GM18511 (cell line): ENCODE measurements around the gene IPMK.
"Not testable (repeated sequence)": the region's sequence is repeated elsewhere in the genome, so short reads cannot be mapped to it uniquely, and the experiment has no call there.

Source experiments
- ATAC-seq: cut with Tn5 transposase; IDR thresholded peaks from one replicate; pipeline ENCODE4 v1.9.1; 2021; ENCODE audit warnings: mild to moderate bottlenecking, moderate library complexity; ENCODE audit not compliant: unreplicated experiment

The IPMK gene

DNA sequence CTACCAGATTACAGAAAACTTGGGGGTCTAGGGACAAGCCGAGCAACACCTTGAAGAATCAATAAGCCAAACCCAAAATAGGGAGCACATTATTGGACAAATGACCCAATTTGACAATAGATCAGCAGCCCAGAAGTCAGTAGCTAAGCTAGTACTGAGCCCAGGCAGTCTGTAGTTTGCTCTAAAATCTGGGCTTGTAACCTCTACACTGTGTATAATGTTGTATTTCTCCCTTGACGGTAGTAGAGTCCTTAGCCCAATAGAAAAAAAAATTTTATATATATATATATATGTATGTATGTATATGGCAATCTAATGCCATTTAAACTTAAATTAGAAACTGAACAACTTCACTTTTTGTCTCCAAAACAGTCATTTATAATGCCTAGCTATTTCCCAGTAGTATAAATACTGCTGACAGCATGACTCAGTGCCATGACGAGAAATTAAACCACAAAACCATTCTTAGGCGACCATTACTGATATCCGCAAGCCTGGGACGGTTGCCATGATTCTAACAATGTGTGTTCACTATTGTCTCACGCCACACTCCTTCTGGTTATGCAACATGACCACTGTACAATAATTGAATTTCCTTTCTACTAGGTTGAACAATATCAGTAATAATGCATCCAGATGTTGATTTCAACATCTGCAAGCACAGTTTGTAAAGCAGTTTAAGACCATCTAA is 110.5 kb downstream of the IPMK start:
- ATAC-seq: no peak

DNA sequence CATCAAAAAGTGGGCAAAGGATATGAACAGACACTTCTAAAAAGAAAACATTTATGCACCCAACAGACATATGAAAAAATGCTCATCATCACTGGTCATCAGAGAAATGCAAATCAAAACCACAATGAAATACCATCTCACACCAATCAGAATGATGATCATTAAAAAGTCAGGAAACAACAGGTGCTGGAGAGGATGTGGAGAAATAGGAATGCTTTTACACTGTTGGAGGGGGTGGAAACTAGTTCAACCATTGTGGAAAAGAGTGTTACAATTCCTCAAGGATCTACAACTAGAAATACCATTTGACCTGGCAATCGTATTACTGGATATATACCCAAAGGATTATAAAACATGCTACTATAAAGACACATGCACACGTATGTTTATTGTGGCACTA is 111.8 kb downstream of the IPMK start:
- not testable (repeated sequence) for ATAC-seq

DNA sequence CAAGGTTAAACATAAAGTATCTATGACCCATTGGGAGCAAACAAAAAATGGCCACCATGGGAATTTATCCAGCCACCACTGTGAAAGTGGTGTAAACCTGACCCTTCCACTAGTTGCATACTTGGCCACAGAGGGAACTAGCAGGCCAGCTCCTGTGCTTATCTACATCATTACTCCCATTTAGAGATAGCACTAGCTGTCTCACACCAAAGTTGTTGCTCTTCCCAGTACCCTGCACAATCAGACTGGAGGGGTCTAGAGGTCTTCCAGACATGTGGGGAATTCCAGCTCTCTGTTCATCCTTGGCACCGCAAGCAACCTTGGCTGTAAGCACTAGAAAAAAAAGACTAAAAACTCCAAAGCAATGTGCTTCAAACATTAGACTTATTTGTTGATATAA is 113.9 kb downstream of the IPMK start:
- ATAC-seq: no peak

DNA sequence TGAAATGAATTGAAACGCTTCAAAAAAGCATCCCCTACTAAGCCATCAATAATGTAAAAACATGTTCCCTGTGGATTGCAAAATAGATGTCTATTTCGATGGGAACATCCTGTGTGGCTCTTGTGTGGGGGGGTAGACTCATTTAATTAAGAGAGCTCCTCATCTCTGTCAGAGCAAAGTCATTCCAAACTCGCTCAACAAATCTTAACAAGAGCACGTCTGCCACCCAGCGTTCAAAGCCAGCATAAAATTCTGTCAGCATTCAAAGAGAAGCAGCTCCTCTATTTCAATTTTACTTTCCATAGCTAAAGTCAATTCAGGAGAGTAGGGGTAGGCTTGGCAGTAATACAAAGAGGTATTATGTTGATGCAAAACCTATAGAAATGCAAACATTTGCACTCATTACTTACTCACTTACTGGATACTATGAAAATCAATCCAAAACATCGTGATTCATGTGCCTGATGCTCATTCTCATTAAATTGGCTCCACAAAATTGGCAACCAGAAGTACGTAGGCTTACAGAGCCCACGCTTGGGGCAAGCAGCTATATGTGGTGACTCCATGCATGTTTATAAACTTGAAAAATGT is 114.9 kb downstream of the IPMK start:
- no peak for ATAC-seq

DNA sequence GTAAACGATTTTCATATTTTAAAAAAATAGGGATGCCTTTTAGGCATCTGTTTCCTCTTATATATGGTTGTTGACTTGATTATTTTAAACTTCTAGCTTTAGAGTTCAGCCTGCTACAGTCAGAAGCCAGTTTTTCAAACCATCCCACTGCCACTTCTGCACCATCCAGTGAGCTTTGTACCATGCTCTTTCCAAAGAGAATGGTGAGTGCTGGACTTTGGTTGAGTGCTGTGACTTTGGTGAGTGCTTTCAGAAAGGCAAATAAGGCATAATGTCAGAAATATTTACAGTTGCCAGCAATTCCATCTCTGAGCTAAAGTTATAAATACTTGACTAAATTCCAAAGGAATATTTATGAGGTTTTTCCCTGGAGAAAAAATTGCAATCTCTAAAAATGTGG is 117.4 kb downstream of the IPMK start:
- ATAC-seq: no peak

DNA sequence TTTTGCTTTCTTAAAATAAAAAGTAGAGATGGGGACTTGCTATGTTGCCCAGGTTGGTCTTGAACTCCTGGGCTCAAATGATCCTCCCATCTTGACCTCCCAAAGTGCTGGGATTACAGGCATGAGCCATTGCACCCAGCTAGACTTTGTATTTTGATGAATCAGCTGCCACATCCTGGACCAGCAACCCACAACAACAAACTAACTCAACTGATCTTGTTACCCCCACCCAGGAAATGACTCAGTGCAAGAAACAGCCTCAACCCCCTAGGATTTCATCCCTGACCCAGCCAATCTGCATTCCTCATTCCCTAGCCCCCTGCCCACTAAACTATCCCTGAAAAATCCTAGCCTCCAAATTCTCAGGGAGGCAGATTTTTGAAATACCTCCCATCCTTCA is 123.8 kb downstream of the IPMK start:
- ATAC-seq: no peak
